ENCODE results near the gene DHCR7.

Gene DHCR7, protein sequence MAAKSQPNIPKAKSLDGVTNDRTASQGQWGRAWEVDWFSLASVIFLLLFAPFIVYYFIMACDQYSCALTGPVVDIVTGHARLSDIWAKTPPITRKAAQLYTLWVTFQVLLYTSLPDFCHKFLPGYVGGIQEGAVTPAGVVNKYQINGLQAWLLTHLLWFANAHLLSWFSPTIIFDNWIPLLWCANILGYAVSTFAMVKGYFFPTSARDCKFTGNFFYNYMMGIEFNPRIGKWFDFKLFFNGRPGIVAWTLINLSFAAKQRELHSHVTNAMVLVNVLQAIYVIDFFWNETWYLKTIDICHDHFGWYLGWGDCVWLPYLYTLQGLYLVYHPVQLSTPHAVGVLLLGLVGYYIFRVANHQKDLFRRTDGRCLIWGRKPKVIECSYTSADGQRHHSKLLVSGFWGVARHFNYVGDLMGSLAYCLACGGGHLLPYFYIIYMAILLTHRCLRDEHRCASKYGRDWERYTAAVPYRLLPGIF

DNA sequence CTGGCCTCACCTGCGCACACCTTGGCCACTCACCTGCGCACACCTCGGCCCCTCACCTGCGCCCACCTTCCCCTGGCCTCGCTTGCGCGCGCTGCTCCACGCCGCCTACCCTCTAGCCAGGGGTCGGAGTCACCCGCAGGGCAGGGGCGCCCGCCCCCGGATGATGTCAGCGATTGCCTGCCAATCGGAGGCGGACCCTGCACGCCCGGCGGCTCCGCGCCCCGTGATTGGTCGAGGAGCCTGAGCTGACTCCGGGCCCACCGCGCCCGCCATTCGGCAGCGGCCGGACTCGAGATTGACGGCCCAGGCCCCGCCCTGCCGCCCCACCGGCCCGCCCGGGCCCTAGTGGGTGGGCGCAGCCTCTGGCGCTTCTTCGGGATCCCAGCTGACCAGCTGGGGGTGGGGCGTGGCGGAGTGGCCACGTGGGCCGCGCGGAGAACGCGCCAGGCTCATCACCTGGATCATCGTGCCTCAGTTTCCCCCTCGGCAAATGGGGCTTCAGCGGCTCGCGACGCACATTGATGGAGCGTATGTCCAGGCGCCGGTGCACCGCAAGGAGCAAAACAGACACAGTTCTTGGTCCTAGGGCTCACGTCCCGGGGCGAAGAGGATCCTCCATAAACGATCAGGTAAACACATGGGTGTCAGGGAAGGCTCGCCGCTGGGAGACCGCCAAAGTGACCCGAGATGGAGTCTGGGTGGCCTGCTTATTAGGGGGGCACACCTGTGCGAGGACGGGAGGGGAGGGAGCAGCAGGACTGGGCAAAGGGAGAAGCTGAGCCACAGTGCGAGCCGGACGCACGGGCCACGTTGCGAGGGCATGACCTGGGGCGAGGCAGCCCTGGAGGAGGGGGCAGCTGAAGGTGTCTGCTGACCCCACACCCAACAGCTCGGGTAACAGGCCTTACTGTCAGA lies at the start of gene DHCR7:
DHCR7 (minus strand) TSS at position 137 of the 915 bp plus-strand sequence. CDS start 3,441 bp downstream, outside the sequence.
- peak; percentile 84 to 90 (median 89) for DNase-seq

DNA sequence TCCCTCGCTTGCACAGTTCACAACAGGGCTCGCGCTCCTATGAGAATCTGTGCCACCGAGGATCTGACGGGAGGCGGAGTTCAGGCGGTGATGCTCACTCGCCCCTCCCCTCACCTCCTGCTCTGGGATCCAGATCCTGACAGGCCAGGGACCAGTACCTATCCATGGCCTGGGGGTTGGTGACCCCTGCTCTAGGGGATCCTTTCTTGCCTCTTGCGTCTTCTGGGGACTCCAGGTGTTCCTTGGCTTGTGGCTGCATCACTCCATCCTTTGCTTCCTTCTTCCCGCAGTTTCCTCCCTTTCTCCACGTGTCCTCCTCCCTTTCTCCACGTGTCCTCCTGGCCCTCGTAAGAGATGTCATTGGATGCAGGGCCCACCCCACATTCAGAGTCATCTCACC lies 48.2 kb upstream of the DHCR7 start:
- DNase-seq = no peak

DNA sequence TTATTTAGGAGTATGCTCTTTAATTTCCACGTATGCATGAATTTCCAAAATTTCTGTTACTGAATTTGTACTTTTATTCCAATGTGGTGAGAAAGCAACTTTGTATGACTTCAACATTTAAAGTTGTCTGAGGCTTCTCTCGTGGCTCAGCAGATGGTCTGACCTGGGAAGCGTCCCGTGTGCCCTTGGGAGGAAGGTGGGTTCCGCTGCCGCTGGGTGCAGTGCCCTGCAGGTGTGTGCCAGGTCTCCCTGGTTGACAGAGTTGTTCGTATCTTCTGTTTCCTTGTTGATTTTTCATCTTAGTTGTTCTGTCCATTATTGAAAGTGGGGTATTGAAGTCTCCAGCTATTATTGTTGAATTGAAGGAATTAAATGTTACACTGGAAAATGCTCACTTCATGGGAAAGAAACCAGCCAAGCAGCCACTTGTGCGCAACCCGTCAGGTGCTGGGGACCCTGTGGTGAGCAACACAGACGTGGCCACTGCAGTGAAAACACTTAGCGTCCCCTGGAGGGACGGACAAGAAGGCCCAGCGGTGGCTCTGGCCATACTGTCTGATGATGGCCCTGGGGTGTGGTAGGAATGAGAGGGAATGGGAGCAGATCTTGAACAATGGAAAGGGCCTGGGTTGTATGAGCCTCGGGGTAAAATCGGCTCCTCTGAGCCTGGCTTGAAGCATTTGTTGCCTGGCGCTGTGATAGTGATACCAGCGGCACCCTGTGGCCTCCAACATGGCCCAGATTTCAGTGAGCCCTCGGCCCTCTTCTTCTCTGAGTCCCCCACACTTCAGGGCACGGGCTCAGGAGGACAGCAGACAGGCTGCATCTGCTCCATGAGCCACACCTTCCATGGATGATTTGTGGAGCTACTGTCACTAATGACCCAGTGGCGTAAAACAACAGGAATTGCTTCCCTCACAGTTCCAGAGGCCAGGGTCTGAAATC lies 47.4 kb upstream of the DHCR7 start:
- DNase-seq = no peak

DNA sequence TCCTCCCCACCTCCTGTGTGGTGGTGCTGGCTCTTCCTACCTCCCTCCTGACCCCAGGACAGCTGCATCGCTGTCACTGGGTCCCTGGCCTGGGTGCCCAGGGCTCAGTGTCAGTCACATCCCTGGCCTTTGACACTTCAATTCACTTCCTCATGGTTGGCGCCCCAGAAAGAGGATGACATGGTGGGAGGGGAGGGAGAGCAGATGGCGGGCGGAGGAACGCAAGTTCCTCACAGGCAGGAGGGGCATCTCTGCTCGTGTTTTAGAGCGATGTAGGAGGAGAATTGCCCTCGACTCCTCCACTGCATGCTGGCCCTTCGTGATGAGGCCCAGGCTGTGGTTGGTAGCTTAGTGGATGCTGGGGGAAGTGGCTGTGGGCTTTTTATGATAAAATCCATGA lies 43.7 kb upstream of the DHCR7 start:
- DNase-seq = no peak

DNA sequence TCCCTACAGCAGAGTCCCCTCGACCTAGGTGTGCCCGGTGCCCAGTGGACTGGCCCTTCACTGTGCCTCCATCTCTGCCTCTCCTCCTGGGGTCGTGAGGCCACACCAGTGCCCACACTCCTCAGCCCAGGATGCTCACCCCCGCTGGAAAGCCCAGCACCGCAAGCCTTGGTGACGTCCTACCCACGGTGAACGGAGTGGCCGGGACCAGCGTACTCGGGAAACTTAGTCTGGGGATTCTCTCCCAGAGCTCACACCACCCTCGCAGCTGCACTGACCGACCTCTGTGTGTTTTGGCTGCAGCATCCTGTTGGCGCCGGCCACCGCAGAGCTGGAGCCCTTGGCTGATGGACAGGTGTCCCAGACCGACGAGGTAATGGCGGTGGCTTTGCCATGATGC lies 43.3 kb upstream of the DHCR7 start:
- DNase-seq = no peak

DNA sequence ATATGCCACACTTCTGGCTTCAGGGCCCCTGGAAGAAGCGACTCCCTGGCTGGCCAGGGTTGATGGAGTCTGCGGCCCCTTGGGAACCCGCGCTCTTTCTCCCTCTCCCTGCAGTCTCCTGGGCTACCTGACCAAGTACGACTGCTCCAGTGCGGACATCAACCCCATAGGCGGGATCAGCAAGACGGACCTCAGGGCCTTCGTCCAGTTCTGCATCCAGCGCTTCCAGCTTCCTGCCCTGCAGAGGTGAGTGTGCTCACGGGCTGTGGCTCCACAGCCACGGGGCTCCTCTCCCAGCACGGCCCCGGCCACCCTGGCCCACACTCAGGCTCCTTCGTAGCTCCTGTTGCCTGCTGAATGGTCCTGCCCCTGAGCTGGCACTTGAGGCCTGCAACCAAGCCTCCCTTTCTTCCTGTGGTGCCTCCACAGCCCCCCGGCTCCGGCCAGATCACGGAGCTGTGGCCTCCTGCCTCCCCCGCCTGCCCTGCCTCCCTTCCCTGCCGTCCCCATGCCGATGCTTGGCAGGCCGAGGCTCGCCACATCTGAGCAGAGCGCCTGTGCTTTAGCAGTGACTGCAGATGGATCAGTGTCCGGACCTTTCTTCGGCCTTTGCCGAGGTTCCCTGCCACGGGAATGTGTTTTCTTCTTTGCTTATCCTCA lies 42.7 kb upstream of the DHCR7 start:
- DNase-seq = no peak

DNA sequence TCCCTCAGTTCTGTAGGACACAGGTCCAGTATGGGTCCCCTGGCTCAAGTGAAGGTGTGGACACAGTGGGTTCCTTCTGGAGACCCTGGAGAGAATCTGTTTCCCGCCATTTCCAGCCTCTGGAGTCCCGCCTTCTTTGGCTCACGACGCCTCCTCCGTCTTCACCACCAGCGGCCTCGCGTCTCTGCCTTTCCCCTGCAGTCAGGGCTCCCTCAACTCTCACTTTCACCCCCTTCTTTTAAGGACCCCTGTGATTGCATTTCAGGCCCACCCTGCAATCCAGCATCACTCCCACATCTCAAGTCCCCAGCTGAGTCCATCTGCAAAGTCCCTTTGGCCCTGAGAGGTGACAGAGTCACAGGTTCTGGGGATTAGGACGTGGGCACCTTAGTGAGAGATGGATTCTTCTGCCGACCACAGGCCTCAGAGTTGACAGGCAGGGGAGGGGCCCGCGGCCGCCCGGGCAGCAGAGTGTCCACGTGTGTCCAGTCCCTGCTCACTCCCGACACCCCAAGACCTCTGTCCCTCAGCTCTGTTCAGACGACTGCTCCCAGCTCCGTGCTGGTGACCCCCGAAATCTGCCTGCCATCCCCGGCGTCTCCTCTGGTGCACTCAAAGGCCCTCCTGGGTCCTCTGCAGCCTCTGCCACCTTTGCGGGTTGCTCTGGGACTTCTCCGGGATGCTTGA lies 42.0 kb upstream of the DHCR7 start:
- DNase-seq = no peak

DNA sequence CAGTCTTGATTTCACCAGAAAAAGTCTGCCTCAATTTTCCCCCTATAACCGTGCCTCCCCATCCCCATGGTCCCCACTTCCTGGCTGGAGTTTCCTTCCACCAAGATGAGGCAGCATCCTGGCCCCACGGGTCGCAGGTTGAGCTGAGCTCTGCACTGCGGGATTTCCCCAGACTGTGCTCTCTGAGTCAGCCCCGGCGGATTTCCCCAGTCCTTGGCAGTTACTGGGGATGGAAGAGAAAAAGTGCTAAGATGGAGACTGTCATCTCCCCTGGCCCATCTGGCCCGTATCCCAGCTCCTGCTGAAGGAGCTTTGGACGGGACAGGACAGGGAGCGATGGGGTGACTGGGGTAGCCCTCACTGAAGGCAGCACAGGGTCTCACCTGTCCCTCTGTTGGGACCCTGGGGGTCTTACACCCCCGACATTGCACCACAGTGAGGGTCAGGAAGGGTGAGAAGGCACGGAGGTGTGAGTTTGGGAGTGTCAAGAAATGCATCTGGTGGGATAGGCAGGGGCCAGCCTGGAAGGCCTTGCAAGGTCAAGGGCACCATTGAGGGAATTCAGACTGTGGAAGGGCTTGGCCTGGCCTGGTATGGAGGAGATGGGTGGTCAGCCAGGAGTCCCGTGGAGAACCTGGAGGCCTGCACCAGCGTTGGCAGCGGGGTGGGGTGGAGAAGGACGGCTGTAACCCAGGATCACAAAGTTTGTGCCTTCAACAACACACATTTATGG lies 41.3 kb upstream of the DHCR7 start:
- DNase-seq = peak in 2 of 4 experiments; percentile 16 to 24

DNA sequence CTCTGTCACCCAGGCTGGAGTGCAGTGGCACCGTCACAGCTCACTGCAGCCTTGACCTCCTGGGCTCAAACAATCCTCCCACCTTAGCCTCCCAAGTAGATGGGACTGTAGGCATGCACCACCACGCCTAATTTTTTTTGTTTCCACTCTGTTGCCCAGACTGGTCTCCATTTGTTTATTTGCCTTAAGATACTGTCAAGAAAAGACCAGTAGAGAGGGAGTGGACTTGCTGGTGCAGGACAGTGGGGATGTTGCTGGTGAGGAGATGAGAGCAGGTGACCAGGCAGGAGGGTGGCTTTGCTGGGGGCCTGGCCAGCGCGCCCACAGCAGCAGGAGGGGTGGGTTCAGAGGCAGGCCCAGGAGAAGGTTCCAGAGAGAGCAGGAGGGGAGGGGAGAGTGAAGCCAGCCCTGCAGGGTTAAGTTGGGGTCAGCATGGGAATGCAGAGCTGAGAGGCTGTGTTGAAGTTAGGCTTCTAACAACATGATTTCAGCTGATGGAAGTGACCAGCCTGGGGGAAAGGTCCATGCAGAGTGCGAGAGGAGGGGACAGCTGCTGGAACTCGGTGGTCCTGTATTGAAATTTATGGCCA lies 40.6 kb upstream of the DHCR7 start:
- DNase-seq = no peak

DNA sequence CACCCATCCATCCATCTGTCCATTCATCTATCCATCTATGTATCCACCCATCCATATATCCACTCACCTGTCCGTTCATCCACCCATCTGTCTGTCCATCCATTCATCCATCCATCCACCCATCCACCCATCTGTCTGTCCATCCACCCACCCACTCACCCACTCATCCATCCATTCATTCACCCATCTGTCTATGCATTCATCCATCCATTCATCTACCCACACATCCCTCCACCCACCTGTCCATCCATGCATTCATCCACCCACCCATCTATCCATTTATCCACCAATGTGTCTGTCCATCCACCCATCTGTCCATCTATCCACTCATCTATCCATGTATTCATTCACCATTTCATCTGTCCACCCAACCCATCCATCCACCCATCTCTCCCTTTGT lies 38.1 kb upstream of the DHCR7 start:
- DNase-seq = no peak

DNA sequence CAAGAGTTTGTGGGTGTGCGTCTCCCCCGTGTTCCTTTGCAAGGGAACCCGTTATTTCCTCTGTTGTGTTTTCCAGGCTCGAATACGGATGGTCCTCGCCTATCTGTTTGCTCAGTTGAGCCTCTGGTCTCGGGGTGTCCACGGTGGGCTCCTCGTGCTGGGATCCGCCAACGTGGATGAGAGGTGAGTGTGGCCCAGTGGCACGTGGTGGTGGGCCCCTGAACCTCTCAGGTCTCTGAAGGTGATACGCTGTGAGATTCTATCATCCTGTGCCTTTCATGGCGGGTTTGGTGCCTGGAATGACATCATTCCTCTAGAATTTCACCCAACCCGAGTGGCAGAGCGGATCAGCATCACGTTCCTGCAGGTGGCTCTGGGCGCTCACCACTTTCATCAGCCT lies 37.3 kb upstream of the DHCR7 start:
- no peak for DNase-seq

DNA sequence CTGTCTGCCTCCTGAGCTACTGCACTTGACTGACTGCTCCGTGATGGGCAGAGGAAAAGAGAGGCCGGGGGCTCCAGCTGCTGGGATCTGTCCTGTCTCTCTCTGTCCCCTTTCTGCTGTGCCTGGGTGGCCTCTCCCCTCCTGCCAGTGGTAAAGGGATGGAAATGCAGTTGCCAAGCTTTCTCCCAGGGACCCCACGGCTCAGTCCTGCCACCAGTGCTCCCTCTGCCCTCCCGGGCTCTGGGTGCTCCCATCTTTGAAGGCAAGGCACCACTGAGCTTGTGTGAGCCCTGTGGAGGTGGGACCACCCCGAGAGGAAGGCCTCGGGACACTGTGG lies 36.8 kb upstream of the DHCR7 start:
- DNase-seq = no peak

DNA sequence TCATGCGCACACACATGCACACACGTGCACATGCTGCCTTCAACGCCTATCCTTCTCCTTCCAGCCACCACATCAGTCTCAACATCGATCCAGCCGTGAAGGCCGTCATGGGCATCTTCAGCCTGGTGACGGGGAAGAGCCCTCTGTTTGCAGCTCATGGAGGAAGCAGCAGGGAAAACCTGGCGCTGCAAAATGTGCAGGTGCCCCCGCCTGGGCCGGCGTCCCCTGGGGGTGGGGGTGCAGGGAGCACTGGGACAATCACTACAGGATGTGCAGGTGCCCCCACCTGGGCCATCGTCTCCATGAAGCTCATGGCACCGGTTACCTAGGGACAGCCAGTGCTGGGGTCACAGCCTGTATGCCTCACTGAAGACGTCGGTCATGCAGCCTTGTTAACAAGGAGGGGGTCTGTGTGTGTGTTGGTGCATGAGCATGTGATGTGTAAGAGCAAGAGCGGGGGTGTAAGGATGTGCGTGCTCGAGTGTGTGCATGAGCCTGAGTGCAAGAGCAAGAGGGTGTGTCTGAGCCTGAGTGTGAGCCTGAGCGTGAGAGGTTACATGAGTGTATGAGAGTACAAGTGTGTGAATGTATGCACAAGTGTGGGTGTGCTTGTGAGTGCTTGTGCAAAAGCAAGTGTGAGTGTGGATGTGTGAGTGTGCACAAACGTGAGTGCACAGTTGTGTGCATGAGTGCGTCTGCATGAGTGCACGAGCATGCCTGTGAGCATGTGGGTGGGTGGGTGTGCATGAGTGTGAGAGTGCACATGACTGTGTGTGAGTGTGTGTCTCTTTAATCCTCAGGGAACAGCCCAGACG lies 36.3 kb upstream of the DHCR7 start:
- DNase-seq = no peak

DNA sequence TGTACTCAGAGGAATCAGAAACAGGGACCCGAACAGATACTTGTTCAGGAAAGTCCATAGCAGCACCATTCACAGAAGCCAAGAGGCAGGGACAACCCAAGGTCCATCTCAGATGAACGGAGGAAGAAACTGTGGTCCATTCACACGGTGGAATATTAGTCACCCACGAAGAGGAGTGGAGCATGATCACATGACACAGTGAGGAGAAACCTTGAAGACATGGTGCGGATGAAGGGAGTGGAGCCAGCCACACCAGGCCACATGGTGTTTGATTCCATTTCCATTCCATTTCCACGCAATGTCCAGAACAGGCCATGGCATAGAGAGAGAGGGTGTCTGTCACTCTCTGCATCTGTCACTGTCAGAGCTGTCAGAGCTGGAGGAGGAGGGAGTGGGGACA lies 35.5 kb upstream of the DHCR7 start:
- no peak for DNase-seq

DNA sequence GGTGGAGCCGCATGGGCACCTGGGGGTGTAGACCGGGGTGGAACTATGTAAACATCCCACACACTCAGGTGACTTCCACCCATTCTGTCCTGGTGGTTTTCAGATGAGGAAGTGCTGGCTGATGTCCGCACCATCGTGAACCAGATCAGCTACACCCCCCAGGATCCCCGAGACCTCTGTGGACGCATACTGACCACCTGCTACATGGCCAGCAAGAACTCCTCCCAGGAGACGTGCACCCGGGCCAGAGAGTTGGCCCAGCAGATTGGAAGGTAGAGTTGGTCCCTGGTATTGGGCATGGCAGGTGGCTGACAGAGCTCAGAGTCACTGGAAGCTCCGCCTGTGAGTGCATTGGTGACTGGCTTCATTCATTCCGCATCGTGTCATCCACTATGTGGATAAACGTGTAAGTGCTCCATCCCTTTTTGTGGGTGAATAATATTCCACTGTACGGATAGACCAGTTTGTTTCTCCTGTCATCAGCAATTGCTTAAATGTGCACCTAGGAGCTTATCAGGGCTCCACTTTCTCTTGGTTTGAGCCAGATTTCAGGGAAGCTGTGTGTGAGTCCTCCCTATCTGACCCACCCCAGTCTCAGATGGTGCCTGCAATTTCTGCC lies 34.7 kb upstream of the DHCR7 start:
- DNase-seq = no peak

DNA sequence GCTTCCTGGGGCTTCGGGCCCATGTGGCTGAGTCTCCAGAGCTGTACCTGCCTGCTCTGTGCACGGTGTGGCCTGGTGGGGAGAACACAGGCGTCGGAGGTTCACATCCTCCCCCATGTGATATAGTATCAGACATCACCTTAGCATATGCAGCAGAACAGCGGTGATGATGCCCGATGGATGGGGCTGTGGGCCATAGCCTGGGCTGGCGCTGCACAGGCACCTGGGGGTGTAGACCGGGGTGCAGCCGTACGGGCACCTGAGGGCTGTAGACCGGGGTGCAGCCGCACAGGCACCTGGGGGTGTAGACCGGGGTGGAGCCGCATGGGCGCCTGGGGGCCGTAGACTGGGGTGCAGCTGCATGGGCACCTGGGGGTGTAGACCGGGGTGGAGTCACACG lies 34.0 kb upstream of the DHCR7 start:
- DNase-seq = no peak

DNA sequence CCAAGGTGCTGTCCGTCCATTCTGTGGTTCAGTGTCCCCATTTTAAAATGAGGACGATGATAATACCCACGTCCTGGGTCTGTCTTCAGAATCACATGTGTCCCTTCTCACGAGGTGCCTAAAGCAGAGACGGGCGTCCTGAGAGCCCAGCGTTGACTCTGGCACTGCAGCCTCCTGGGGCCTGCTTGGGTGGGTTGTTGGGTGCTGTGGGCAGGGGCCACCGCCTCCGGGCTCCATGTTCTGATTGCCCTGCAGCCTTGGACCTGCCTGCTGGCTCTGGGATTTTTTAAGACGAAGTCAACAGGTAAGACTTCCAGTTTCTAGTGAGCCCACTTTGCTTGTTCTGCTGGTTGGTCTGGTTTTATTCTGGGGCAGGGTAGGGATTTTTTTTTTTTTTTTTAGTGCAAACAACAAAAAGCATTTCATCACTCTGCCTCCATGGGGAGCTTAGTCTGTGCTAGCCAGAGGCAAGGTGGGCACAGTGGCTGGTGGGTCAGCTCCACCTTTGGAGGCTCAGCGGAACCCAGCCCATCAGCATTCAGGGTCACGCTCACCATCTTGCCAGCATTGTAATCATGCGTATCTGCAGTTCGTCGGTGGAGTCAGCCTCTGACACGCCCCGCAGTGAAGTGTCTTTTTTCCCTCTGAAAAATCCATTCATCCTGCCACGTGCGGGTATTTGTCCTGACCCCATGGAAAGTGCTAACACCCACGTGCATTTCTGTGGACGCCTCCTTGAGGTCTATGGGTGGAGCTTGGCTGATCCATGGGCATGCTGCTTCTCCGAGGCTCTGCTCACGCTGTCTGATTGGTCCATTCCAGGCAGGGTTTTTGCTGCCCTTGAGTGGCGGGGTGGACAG lies 33.1 kb upstream of the DHCR7 start:
- no peak for DNase-seq

DNA sequence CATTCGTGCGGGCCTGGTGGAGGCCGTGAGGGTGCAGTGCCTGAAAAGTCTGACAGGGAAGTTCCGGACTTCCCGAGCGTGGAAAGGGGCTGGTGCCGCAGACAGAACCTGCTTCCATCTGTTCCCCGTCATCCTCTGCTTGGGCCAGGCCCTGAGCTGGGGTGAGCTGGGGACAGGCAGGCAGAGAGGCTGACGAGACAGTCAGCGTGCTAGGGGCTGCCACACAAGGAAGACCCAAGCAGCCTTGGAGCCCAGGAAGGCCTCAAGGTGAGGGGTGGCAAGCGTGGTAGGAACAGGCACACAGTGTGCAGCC lies 30.3 kb upstream of the DHCR7 start:
- DNase-seq = no peak

All from activated CD4-positive, CD25-positive, alpha-beta regulatory T cell (primary cell).